NT2/D1 (cell line): ENCODE results near the gene COTL1.

ENCODE experiments used
- DNase-seq: peaks from one replicate; pipeline ENCODE4 v3.0.0-alpha.2; 2011; ENCODE audit warnings: low read depth, low spot score
- H3K27me3 ChIP-seq: 2 replicates; pipeline ENCODE4 v1.6.0; 2011; ENCODE audit warnings: mild to moderate bottlenecking; ENCODE audit not compliant: insufficient read length, insufficient read depth
- H3K36me3 ChIP-seq: 2 replicates; pipeline ENCODE4 v1.6.1; 2011; ENCODE audit warnings: mild to moderate bottlenecking, low read length, mixed read lengths; ENCODE audit not compliant: insufficient read depth, insufficient read length
- H3K4me1 ChIP-seq: 2 replicates; pipeline ENCODE4 v1.5.1; 2011; ENCODE audit not compliant: insufficient read depth, insufficient read length
- H3K4me3 ChIP-seq: 2 replicates; pipeline ENCODE4 v1.5.1; 2011; ENCODE audit warnings: low read depth; ENCODE audit not compliant: insufficient read length
- H3K9ac ChIP-seq: 2 replicates; pipeline ENCODE4 v1.6.0; 2011; ENCODE audit warnings: low read depth; ENCODE audit not compliant: insufficient read length
- H3K9me3 ChIP-seq: 2 replicates; pipeline ENCODE4 v1.5.1; 2011; ENCODE audit warnings: mild to moderate bottlenecking, low read length; ENCODE audit not compliant: insufficient read depth
- SUZ12 ChIP-seq: IDR thresholded peaks from 2 replicates; pipeline ENCODE4 v1.6.1; 2011; ENCODE audit not compliant: insufficient read length, insufficient read depth; ENCODE audit errors: extremely low read depth
- YY1 ChIP-seq: IDR thresholded peaks from 2 replicates; pipeline ENCODE4 v1.6.1; 2011; ENCODE audit not compliant: insufficient read length, insufficient read depth
- ZNF274 ChIP-seq: IDR thresholded peaks from 2 replicates; pipeline ENCODE4 v1.6.1; 2011; ENCODE audit warnings: mild to moderate bottlenecking, low read depth, low read length

COTL1 gene

DNA sequence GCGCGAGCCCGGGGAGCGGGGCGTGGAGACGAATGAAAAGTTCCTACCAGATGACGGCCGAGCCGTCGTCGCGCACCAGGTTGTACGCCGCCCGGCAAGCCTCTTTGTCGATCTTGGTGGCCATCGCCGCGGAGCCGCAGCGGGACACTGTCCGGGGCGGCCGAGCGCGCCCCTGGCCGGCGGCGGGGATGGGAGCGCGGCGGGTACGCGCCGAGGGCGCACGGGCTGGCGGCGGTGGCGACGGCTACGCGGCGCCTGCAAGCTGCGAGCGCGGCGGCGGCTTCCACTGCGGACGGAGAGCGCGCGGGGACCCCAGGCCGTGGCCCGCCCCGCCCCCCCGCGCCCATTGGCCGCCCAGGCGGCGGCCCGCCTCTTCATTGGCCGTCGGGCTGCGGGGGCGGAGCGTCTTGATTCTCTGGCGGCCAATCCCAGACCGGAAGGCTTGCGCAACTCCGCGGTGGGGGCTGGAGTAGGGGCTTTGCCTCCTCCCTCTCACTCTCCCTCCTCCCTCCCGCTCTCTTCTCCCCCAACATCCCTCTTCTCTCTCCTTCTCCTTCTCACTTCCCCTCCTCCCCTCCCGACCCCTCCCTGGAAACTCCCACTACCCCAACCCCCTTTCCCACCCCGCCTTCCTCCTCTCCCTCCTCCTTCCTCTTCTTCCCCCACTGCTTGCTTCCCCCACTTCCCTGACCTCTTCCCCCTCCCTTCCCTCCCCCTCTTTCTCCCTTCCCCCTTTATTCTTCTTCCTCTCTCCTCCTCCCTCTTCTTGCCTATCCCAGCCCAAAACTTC, at the start of gene COTL1:
Gene COTL1 (minus strand): TSS at position 288 of the 790 bp plus-strand sequence. CDS start 164 bp downstream, at position 124.
- no peaks in the 10 kb centered on the region for H3K27me3 ChIP-seq
- TF ChIP-seq ZNF274 (no peak), YY1 (no peak), SUZ12 (no peak)

GRCh38 chr16:84665843-84666242, 48.0 kb upstream of the COTL1 start:
- H3K4me1 ChIP-seq: peaks cover 18% of the 10 kb centered on the region
- TF ChIP-seq ZNF274: no peak
- no peak for TF ChIP-seq YY1
- TF ChIP-seq SUZ12: no peak
- H3K4me3 ChIP-seq: no peak overlapping the region
- peaks cover 38% of the 10 kb centered on the region for H3K36me3 ChIP-seq
- DNase-seq: no peak
- H3K9ac ChIP-seq: no peak overlapping the region
- H3K9me3 ChIP-seq: no peaks in the 10 kb centered on the region
- no peaks in the 10 kb centered on the region for H3K27me3 ChIP-seq

More for the DNA sequence above, at the start of gene COTL1:
- no peaks in the 10 kb centered on the region for H3K9me3 ChIP-seq
- H3K4me1 ChIP-seq: peaks cover 17% of the 10 kb centered on the region
- H3K4me3 ChIP-seq: peak within 1 kb of the TSS; percentile 92
- peaks cover 42% of the 10 kb centered on the region for H3K36me3 ChIP-seq
- H3K9ac ChIP-seq: peak within 1 kb of the TSS; percentile 95
- DNase-seq: peak; percentile 89

DNA sequence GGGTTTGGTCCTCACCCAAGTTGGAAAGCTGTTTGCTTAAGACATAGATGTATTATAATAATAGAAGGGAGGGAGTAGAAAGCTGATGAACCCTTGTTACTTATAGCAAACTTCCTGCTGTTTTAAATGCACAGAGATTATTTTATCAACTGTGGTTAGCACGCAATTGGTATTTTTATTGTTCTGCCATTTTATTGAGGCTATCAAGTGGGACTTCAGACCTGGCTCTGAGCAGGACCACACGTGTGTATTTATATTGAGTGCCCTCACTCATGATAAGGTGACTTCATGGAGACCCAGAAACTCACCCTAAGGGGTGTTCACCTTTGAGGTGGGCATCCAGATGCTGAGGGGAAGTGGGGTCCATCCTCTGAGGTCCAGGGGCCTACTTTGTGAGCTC, 47.5 kb upstream of the COTL1 start:
- no peak for DNase-seq
- Histone ChIP-seq H3K9ac (no peak overlapping the region), H3K4me3 (no peak overlapping the region), H3K4me1 (peaks cover 17% of the 10 kb centered on the region), H3K9me3 (no peaks in the 10 kb centered on the region), H3K27me3 (no peaks in the 10 kb centered on the region), H3K36me3 (peaks cover 41% of the 10 kb centered on the region)
- TF ChIP-seq YY1: no peak
- TF ChIP-seq SUZ12: no peak
- no peak for TF ChIP-seq ZNF274

DNA sequence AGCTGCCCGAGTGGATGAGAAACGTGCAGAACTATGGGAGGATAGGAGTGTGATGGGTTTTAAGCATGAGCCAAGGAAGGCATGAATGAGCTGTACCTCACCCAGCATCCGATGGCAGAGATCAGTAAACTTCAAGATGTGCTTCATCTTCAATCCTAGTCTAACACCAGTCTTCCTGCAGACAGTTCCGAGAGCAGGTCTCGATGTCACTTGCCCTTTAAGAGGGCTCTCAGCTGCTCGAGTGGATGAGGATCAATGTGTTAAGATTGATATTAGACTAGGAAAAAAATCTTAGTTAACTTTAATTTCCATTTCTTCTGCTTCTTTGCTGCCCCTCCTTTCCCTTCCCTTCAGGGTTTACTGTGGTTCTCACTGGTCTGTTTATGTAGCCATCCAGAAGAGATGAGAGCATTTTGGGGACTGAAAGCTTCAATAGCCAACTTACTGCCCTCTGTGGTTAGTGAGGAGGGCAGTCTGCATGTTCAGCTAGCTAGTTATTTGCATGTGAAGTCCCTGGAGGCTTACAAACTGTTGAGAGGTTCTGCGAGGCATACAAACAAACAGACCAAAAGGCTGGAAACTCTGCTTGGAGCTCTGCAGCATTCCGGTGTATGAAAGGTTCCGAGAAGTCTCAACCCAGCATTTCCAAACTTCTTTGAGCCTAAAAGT, 45.7 kb upstream of the COTL1 start:
- TF ChIP-seq SUZ12 (no peak), ZNF274 (no peak), YY1 (no peak)
- peaks cover 57% of the 10 kb centered on the region for H3K36me3 ChIP-seq

GRCh38 chr16:84662471-84662870, 44.6 kb upstream of the COTL1 start:
- H3K4me1 ChIP-seq: peaks cover 10% of the 10 kb centered on the region
- H3K9me3 ChIP-seq: no peaks in the 10 kb centered on the region
- no peak overlapping the region for H3K4me3 ChIP-seq
- H3K36me3 ChIP-seq: peaks cover 68% of the 10 kb centered on the region
- H3K9ac ChIP-seq: no peak overlapping the region
- TF ChIP-seq ZNF274 (no peak), SUZ12 (no peak), YY1 (no peak)
- H3K27me3 ChIP-seq: no peaks in the 10 kb centered on the region
- no peak for DNase-seq

More for the DNA sequence above, 45.7 kb upstream of the COTL1 start:
- Histone ChIP-seq H3K27me3 (no peaks in the 10 kb centered on the region), H3K9ac (peak overlapping the region; percentile 2), H3K9me3 (no peaks in the 10 kb centered on the region), H3K4me1 (peaks cover 13% of the 10 kb centered on the region), H3K4me3 (no peak overlapping the region)
- DNase-seq: no peak

GRCh38 chr16:84661418-84662060, 43.7 kb upstream of the COTL1 start:
- no peak for TF ChIP-seq ZNF274
- TF ChIP-seq SUZ12: no peak
- no peak for TF ChIP-seq YY1
- Histone ChIP-seq H3K9me3 (no peaks in the 10 kb centered on the region), H3K9ac (no peak overlapping the region), H3K36me3 (peaks cover 75% of the 10 kb centered on the region), H3K4me3 (no peak overlapping the region), H3K4me1 (peaks cover 10% of the 10 kb centered on the region), H3K27me3 (no peaks in the 10 kb centered on the region)
- DNase-seq: no peak

DNA sequence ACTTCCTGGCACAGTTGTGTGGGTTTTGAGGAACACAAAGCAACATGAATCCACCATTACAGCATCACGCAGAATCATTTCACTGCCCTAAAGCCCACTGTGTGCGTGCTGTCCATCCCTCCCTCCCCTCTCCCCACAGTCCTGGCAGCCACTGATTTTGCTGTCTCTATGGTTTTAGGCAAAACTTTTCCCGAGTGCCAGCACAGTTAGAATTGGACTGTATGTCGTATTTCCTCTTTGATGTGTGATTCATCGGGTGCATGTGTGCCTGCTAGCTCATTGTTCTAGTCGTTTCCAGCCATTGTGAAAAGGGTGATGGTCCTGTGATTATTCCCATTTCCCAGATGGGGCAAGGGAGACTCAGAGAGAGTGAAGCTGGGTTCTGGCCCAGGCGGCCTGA, 43.1 kb upstream of the COTL1 start:
- H3K36me3 ChIP-seq: peaks cover 72% of the 10 kb centered on the region

More for the DNA sequence above, 43.1 kb upstream of the COTL1 start:
- DNase-seq: no peak
- H3K9ac ChIP-seq: no peak overlapping the region
- TF ChIP-seq ZNF274 (no peak), SUZ12 (no peak), YY1 (no peak)
- H3K4me1 ChIP-seq: peaks cover 10% of the 10 kb centered on the region
- no peaks in the 10 kb centered on the region for H3K9me3 ChIP-seq
- H3K27me3 ChIP-seq: no peaks in the 10 kb centered on the region
- no peak overlapping the region for H3K4me3 ChIP-seq
